Mucosa of descending colon (tissue), 3 donors: Measurements from ENCODE around the gene FLVCR2. TPM values are rescaled to one million over a fixed set of nuclear protein-coding genes. Genes with fewer than 3 reads are reported as not detected.
"Not testable (repeated sequence)": the region's sequence is repeated elsewhere in the genome, so short reads cannot be mapped to it uniquely, and the experiment has no call there.

Experiments used
- ATAC-seq: fragments of 200-7000 bp; cut with Tn5 transposase; one replicate; pipeline ENCODE4 v1.9.1; 2020; ENCODE audit warnings: mild to moderate bottlenecking, moderate library complexity
- DNase-seq, 3 donors: peaks; one replicate each; pipeline ENCODE4 v3.0.0-alpha.2; 2020
- H3K36me3 ChIP-seq: fragments of 200-600 bp; one replicate; pipeline ENCODE4 v1.8.0; 2021; ENCODE audit warnings: low read depth, mild to moderate bottlenecking
- H3K4me1 ChIP-seq: fragments of 200-600 bp; one replicate; pipeline ENCODE4 v1.8.0; 2021; ENCODE audit warnings: low read depth, mild to moderate bottlenecking
- H3K4me3 ChIP-seq: fragments of 200-600 bp; one replicate; pipeline ENCODE4 v1.8.0; 2021; ENCODE audit warnings: mild to moderate bottlenecking
- H3K9me3 ChIP-seq: fragments of 200-600 bp; one replicate; pipeline ENCODE4 v1.8.0; 2021; ENCODE audit warnings: mild to moderate bottlenecking
- intact Hi-C, 2 donors: fragments of 100-400 bp; cut with DNase I in 1 of 2; cut with micrococcal nuclease in 1 of 2; formaldehyde crosslinking; loops; one replicate each; pipeline versions ENCODE4 v1.11.0 to v1.11.1; 2022; cut with DNase I, micrococcal nuclease
- total RNA-seq, 3 donors: library from RNA; stranded (reverse); fragmentation: NEBNext Ultra II Directional in 2 of 3; extraction: Animal tissue kit (Norgen Biotek cat#: 25700) in 2 of 3; gene quantifications; one replicate each; pipeline versions ENCODE4 v1.2.1 to v1.2.4, GENCODE V29; 2021 to 2023
- TF ChIP-seq, protein P1 (sequence below): fragments of 200-600 bp; IDR thresholded peaks from one replicate; pipeline ENCODE4 v1.8.0; 2022; ENCODE audit warnings: antibody characterized with exemption, mild to moderate bottlenecking
- donor health status: DM: no; HTN: no; CAD: no; lungs with moderate emphysema.
- donor health status: DM: no; HTN: no; CAD: no.
- donor health status: DM: no; HTN: yes; CAD: no.

FLVCR2 gene
- total RNA-seq, 3 donors from 2014 or later: 19.2 to 37.5 (median 35.3) TPM

DNA sequence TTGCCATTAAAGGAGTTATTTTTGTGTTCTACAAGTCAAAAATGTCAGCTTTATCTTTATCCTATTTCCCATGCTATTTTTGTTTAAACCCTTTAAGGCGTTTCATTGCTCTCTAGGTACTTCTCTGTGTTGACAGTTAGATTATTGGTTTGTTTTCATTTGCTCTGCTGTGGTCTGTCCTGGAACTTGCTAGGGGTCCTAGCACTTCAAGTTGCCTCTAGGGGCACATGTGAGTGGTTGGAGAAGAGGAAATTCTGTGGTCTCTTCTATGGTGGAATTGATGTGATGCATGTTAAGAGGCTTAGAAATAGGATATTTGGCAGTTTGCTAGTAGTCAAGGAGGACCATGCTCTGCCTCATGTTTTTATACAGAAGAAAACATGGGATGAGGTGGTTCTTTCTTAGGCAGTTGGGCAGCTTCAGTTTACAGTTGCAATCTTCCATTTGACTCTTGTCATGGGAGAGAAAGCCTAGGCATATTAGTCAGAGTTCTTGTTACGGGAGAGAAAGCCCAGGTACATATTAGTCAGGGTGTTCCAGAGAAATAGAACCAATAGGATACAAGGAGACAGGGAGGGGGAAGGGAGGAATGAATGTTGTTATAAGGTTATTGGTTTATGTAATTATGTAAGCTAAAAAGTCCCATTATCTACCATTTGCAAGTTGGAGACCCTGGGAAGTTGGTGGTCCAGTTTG lies 97.0 kb downstream of the FLVCR2 start:
- TF ChIP-seq, protein P1, sequence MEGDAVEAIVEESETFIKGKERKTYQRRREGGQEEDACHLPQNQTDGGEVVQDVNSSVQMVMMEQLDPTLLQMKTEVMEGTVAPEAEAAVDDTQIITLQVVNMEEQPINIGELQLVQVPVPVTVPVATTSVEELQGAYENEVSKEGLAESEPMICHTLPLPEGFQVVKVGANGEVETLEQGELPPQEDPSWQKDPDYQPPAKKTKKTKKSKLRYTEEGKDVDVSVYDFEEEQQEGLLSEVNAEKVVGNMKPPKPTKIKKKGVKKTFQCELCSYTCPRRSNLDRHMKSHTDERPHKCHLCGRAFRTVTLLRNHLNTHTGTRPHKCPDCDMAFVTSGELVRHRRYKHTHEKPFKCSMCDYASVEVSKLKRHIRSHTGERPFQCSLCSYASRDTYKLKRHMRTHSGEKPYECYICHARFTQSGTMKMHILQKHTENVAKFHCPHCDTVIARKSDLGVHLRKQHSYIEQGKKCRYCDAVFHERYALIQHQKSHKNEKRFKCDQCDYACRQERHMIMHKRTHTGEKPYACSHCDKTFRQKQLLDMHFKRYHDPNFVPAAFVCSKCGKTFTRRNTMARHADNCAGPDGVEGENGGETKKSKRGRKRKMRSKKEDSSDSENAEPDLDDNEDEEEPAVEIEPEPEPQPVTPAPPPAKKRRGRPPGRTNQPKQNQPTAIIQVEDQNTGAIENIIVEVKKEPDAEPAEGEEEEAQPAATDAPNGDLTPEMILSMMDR: no peak
- no peak for ATAC-seq
- H3K36me3 ChIP-seq: no peaks in the 10 kb centered on the region
- H3K9me3 ChIP-seq: no peaks in the 10 kb centered on the region
- DNase-seq: no peak
- no peak overlapping the region for H3K4me3 ChIP-seq
- no peaks in the 10 kb centered on the region for H3K4me1 ChIP-seq
- intact Hi-C loops: no loop called here

DNA sequence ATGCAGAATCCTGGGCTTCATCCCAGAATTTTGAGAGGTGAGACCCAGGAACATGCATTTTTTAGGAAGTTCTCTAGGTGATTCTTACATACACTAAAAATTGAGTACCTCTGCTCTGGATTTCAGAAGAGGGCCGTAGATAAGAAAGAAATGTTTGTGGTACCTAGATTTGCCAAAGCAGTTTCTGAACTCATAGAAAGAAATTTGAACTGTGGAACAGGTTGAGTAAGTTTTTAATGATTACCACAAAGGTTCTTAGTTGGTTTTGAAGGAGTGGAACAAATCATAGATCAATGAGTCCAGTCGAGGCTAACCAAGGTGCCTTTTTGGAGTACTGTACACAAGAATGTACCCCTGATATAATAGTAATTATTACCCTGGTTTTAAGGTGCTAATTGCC lies 107.5 kb downstream of the FLVCR2 start:
- Histone ChIP-seq H3K9me3 (no peaks in the 10 kb centered on the region), H3K4me3 (no peak overlapping the region), H3K36me3 (no peaks in the 10 kb centered on the region), H3K4me1 (no peaks in the 10 kb centered on the region)
- no peak for ATAC-seq
- intact Hi-C loops: no loop called here
- DNase-seq: no peak
- TF ChIP-seq, protein P1: no peak

DNA sequence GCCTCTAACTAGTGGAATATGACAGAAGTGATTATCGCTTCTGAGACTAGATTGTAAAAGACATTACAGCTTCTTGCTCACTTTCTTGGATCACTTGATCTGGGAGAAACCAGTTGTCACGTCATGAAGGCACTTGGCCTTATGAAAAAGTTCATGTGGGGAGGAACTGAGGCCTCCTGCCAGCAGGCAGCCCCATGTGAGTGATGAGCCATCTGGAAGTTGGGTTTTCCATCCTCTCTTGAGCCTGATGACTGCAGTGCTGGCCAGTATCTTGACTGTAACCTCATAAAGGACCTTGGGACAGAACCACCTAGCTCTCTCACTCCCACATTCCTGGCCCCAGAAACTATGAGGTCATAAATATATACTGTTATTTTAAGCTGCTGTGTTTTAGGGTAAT lies 110.6 kb downstream of the FLVCR2 start:
- H3K36me3 ChIP-seq: no peaks in the 10 kb centered on the region
- intact Hi-C loops: no loop called here
- H3K4me1 ChIP-seq: no peaks in the 10 kb centered on the region
- ATAC-seq (no peak), DNase-seq (no peak)
- no peaks in the 10 kb centered on the region for H3K9me3 ChIP-seq
- TF ChIP-seq, protein P1: no peak
- H3K4me3 ChIP-seq: no peak overlapping the region

DNA sequence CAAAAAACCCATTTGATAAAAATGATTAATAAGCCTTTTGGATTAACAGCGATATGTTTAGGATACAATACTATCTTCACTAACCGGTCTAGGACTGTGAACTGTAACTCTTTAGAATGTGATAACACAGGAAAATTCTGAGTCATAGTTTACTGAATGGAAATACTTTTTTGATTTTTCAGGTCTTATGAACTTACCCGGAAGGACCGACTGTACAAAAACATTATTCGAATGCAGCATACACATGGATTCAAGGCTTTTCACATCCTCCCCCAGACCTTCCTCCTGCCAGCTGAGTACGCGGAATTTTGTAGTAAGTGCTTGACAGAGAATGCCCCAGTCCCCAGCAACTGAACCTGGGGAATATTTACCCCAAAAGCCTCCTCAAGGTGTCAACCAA lies 111.6 kb downstream of the FLVCR2 start:
- no peak for DNase-seq
- no peak for ATAC-seq
- Histone ChIP-seq H3K4me3 (no peak overlapping the region), H3K9me3 (peaks cover 10% of the 10 kb centered on the region), H3K36me3 (no peaks in the 10 kb centered on the region), H3K4me1 (no peaks in the 10 kb centered on the region)
- TF ChIP-seq, protein P1: no peak
- intact Hi-C loops: no loop called here

DNA sequence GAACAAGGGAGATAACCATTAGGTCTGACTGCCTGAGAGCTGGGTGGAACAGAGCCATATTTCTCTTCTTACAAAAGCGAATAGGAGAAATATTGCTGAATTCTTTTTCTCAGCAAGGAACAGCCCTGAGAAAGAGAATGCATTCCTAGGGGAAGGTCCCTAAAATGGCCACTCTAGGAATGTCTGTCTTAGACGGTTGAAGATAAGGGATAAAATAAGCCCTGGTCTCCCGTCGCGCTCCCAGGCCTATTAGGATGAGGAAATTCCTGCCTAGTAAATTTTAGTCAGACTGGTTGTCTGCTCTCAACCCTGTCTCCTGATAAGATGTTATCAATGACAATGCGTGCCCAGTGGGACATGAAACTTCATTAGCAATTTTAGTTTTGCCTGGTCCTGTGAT lies 116.6 kb downstream of the FLVCR2 start:
- ATAC-seq, H3K4me1 ChIP-seq, DNase-seq, H3K4me3 ChIP-seq, H3K36me3 ChIP-seq, intact Hi-C loops: not testable (repeated sequence)
- peaks cover 13% of the 10 kb centered on the region for H3K9me3 ChIP-seq

DNA sequence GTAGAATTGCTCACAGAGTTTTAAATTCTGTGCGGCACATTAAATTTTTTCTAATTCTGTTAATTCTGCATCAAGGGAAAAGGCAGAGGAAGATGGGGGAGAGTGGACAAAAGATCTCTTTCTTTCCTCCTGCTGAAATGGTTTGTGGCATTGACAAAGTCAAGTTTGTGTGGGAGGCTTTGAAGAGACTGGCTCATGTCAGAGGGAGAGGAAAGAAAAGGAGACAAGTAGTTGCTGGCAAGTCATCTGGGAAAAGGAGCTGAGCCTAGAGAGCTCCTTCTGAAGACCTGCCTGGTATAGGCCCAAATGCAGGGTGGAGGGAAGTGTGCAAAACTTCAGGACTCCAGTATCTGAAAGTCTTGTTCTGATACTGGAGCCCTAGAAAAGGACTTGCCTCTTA lies 119.0 kb downstream of the FLVCR2 start:
- Histone ChIP-seq H3K9me3 (peaks cover 13% of the 10 kb centered on the region), H3K4me1 (no peaks in the 10 kb centered on the region), H3K4me3 (no peak overlapping the region), H3K36me3 (no peaks in the 10 kb centered on the region)
- ATAC-seq (no peak), DNase-seq (no peak)
- intact Hi-C loops: no loop called here
- TF ChIP-seq, protein P1: no peak

Other genes starting within 250 kb of the FLVCR2 start
- 10 to 100 TPM; 17.7 to 48.0 (median 29.0) TPM for gene JDP2, start 150.6 kb upstream of the FLVCR2 start, total RNA-seq
- 1 to 10 TPM; 1.7 to 3.0 (median 2.3) TPM for gene BATF, start 56.2 kb upstream of the FLVCR2 start, total RNA-seq
- 10 to 100 TPM; 13.5 to 23.9 (median 23.7) TPM for gene ERG28, start 82.3 kb downstream of the FLVCR2 start, total RNA-seq
- gene TTLL5, start 82.6 kb downstream of the FLVCR2 start, total RNA-seq: 10 to 100 TPM; 30.8 to 51.0 (median 32.8) TPM